OCI-LY7 (cell line): ENCODE results near the gene ZC2HC1B. TPM values are rescaled to one million over a fixed set of nuclear protein-coding genes. Genes with fewer than 3 reads are reported as not detected.

Source experiments
- BruUV-seq: library from RNA; stranded (reverse); fragments of 400-500 nt; replicated peaks from 2 replicates; lab custom pipeline; 2021; lab: Mats Ljungman, UMichigan
- CTCF ChIA-PET: fragments of 300-600 bp; sonication (Branson Sonifier 250); formaldehyde crosslinking; loops from one replicate; lab custom pipeline; 2022; ENCODE audit warnings: antibody characterized with exemption; ENCODE audit not compliant: unreplicated experiment; lab: Charles Lee
- POLR2A ChIA-PET: fragments of 300-600 bp; sonication (Branson Sonifier 250); formaldehyde crosslinking; loops from one replicate; lab custom pipeline; 2022; ENCODE audit warnings: antibody characterized with exemption; lab: Charles Lee
- DNase-seq: peaks from one replicate; pipeline ENCODE4 v3.0.0-alpha.2; 2015; ENCODE audit warnings: low spot score
- H2AFZ ChIP-seq: fragments of 200-600 bp; sonication (generic), shearing (Covaris generic); 2 replicates; pipeline ENCODE4 v1.6.1; 2014; ENCODE audit warnings: mild to moderate bottlenecking, antibody characterized with exemption, low read length, moderate library complexity
- H3K27ac ChIP-seq: fragments of 200-600 bp; sonication (generic); 2 replicates; pipeline ENCODE4 v1.5.1; 2014; ENCODE audit warnings: mixed run types, low read depth, mild to moderate bottlenecking, moderate library complexity, low read length, inconsistent platforms; ENCODE audit not compliant: poor library complexity, severe bottlenecking
- H3K36me3 ChIP-seq: fragments of 200-600 bp; sonication (generic); 2 replicates; pipeline ENCODE4 v1.6.1; 2014; ENCODE audit warnings: mild to moderate bottlenecking, antibody characterized with exemption, low read length, moderate library complexity, mixed read lengths; ENCODE audit not compliant: insufficient read depth
- H3K4me1 ChIP-seq: fragments of 200-600 bp; sonication (generic); 2 replicates; pipeline ENCODE4 v1.5.1; 2014; ENCODE audit warnings: mild to moderate bottlenecking, low read length; ENCODE audit not compliant: insufficient read depth, poor library complexity, severe bottlenecking
- H3K4me2 ChIP-seq: fragments of 200-600 bp; sonication (generic); 2 replicates; pipeline ENCODE4 v1.6.1; 2014; ENCODE audit warnings: mild to moderate bottlenecking, low read length
- H3K4me3 ChIP-seq: fragments of 200-600 bp; sonication (generic); 2 replicates; pipeline ENCODE4 v1.5.1; 2014; ENCODE audit warnings: mild to moderate bottlenecking, low read depth, low read length; ENCODE audit not compliant: poor library complexity, severe bottlenecking
- H3K79me2 ChIP-seq: fragments of 200-600 bp; sonication (generic); 2 replicates; pipeline ENCODE4 v1.6.1; 2016; ENCODE audit warnings: low read depth, mild to moderate bottlenecking, low read length, moderate library complexity, mixed read lengths; ENCODE audit not compliant: insufficient read depth
- H3K9me2 ChIP-seq: fragments of 200-600 bp; sonication (generic); 2 replicates; pipeline ENCODE4 v1.6.1; 2016; ENCODE audit warnings: mild to moderate bottlenecking, low read length, mixed read lengths; ENCODE audit not compliant: insufficient read depth
- H3K9me3 ChIP-seq: fragments of 200-600 bp; sonication (generic); 2 replicates; pipeline ENCODE4 v1.6.1; 2014; ENCODE audit warnings: mild to moderate bottlenecking, mixed run types, low read length, mixed read lengths
- H4K20me1 ChIP-seq: fragments of 200-600 bp; sonication (generic); 2 replicates; pipeline ENCODE4 v1.6.1; 2014; ENCODE audit warnings: mild to moderate bottlenecking, antibody characterized with exemption, low read length, moderate library complexity, mixed read lengths; ENCODE audit not compliant: insufficient read depth
- CTCF ChIP-seq: fragments of 200-600 bp; sonication (generic); conservative IDR thresholded peaks from 2 replicates; pipeline ENCODE4 v1.5.1; 2014; ENCODE audit warnings: mild to moderate bottlenecking, antibody characterized with exemption, low read length, moderate library complexity, mixed read lengths
- EZH2phosphoT487 ChIP-seq: fragments of 200-600 bp; sonication (generic); IDR thresholded peaks from 2 replicates; pipeline ENCODE4 v1.6.1; 2018; ENCODE audit warnings: low read depth, borderline replicate concordance, mild to moderate bottlenecking, mixed run types, antibody characterized with exemption, low read length, moderate library complexity, mixed read lengths
- intact Hi-C: fragments of 100-400 bp; cut with micrococcal nuclease; formaldehyde crosslinking; loops from one replicate; pipeline ENCODE4 v1.10.0; 2022; ENCODE audit not compliant: unreplicated experiment
- total RNA-seq, 2 experiments: library from RNA; depleted of rRNA in 1 of 2; stranded (reverse); fragments of >200 nt in 1 of 2; shearing (Covaris generic) in 1 of 2; gene quantifications; 2 replicates each; pipeline ENCODE4 v1.2.3, GENCODE V29; 2014 to 2022

The ZC2HC1B gene
- total RNA-seq, 2 experiments from 2014 or later, result not detected

GRCh38 chr6:143934867-143935266, 70.6 kb downstream of the ZC2HC1B start:
- no peak for DNase-seq
- TF ChIP-seq EZH2phosphoT487 (no peak), CTCF (no peak)
- ChIA-PET POLR2A (interaction anchor here (0.7 kb wide), 1 partner anchor 220 kb away, joined by 4 read pairs; no protein-coding TSS in a partner anchor), CTCF (interaction anchor here (1.4 kb wide), 1 partner anchor 14 kb away, joined by 4 read pairs; no protein-coding TSS in a partner anchor)
- Histone ChIP-seq H3K36me3 (no peaks in the 10 kb centered on the region), H3K79me2 (no peaks in the 10 kb centered on the region), H2AFZ (no peak overlapping the region), H3K27ac (no peak overlapping the region), H4K20me1 (no peaks in the 10 kb centered on the region), H3K4me3 (no peak overlapping the region), H3K9me3 (no peaks in the 10 kb centered on the region), H3K4me2 (no peak overlapping the region), H3K4me1 (no peaks in the 10 kb centered on the region), H3K9me2 (no peaks in the 10 kb centered on the region)
- BruUV-seq, result no TSS peak
- intact Hi-C loops, result no loop called here

- Histone ChIP-seq H3K9me3 (no peaks in the 10 kb centered on the region), H3K27ac (no peak overlapping the region), H2AFZ (no peak overlapping the region), H3K36me3 (no peaks in the 10 kb centered on the region), H3K79me2 (no peaks in the 10 kb centered on the region), H4K20me1 (no peaks in the 10 kb centered on the region), H3K4me1 (no peaks in the 10 kb centered on the region), H3K4me2 (no peak overlapping the region), H3K9me2 (no peaks in the 10 kb centered on the region), H3K4me3 (no peak overlapping the region)
- POLR2A ChIA-PET, result interaction anchor here (0.5 to 0.6 kb wide), 2 partner anchors 12 to 41 kb away, joined by 3 read pairs; no protein-coding TSS in a partner anchor
- TF ChIP-seq CTCF, result no peak
- TF ChIP-seq EZH2phosphoT487, result no peak
- CTCF ChIA-PET, result no interaction called here
- DNase-seq, result no peak
- intact Hi-C loops, result no loop called here
- no TSS peak for BruUV-seq
Measured at GRCh38 chr6:143936347-143936746, 72.1 kb downstream of the ZC2HC1B start.

GRCh38 chr6:143936778-143937667, 72.7 kb downstream of the ZC2HC1B start:
- H3K4me1 ChIP-seq, result no peaks in the 10 kb centered on the region
- H3K9me3 ChIP-seq, result no peaks in the 10 kb centered on the region
- no peak overlapping the region for H2AFZ ChIP-seq
- TF ChIP-seq CTCF, result no peak
- TF ChIP-seq EZH2phosphoT487, result no peak
- ChIA-PET CTCF (no interaction called here), POLR2A (interaction anchor here (0.5 to 0.6 kb wide), 3 partner anchors 13 to 1718 kb away, joined by 3 to 5 read pairs (median 3); no protein-coding TSS in a partner anchor)
- H4K20me1 ChIP-seq, result no peaks in the 10 kb centered on the region
- intact Hi-C loops, result no loop called here
- DNase-seq, result no peak
- no peaks in the 10 kb centered on the region for H3K9me2 ChIP-seq
- H3K36me3 ChIP-seq, result no peaks in the 10 kb centered on the region
- H3K4me3 ChIP-seq, result no peak overlapping the region
- no peaks in the 10 kb centered on the region for H3K79me2 ChIP-seq
- BruUV-seq, result no TSS peak
- no peak overlapping the region for H3K4me2 ChIP-seq
- no peak overlapping the region for H3K27ac ChIP-seq
